ENCODE data around the gene SYNE2.
"Not testable (repeated sequence)": the region's sequence is repeated elsewhere in the genome, so short reads cannot be mapped to it uniquely, and the experiment has no call there.

Gene SYNE2

GRCh38 chr14:64201921-64202545, 349.2 kb downstream of the SYNE2 start:
- no peak for DNase-seq

- no peak for DNase-seq
These were observed 349.9 kb downstream of the SYNE2 start for GRCh38 chr14:64202716-64203115.

- DNase-seq: no peak
These were observed 350.7 kb downstream of the SYNE2 start for GRCh38 chr14:64203366-64204006.

DNA sequence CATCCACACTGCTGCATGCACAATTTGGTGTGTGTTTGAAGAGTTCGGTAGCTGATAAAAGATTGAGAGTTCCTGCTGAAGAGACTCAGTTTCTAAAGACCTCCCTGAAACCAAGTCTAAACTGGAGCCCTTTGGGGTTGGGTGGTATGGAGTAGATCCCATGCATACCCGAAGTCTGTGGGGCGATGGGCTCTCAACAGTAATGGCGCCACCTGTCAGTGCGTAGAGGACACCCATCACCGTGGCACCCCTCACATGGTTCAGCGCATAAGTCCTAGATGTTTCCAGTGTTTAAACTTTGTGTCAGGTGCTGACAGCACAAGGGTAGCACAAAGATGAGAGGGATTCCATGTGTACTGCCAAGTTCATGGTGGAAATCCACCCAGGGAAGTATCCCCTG, 355.5 kb downstream of the SYNE2 start:
- DNase-seq: no peak

DNA sequence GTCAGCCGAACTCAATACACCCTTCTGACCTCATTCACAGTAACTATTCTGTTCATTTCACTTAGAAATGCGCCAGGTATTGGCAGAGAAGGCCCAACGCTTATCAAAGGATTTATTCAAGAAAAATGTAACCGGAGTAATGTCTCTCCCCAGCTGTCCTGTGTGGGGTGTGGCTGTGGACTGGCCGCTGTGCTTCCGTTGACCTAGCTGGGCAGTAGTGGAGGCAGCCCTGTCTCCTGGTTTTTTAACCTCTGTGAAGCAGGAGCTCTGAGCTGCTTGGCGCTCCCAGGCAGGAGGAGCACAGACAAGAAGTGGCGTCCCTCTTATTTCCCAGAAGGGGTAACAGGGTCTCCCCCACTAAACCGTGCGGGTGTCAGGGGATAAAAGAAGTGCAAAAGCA, 356.2 kb downstream of the SYNE2 start:
- no peak for DNase-seq

DNA sequence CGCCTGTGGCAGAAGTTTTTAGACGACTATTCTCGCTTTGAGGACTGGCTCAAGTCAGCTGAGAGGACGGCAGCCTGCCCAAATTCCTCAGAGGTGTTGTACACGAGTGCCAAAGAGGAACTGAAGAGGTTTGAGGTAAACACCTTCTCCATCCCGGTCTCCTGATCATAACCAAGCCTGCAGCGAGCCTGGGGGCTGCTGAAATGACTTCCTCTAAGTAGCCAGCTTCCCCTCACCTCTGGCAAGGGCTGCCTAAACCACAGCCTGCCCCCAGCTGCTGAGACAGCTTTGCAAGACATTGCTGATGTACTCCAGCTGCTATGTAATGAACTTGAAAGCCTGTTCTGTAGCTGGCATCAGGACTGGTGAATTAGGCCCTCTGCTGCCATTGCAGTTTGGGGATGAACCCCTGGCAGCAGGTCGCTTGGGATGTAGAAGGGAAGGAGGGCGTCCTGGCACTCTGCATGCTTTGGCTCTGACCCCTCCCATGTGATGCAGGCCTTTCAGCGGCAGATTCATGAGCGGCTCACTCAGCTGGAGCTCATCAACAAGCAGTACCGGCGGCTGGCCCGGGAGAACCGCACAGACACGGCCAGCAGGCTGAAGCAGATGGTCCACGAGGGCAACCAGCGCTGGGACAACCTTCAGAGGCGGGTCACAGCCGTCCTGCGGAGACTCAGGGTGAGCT, 356.8 kb downstream of the SYNE2 start:
- DNase-seq: no peak

GRCh38 chr14:64210216-64210615, 357.4 kb downstream of the SYNE2 start:
- DNase-seq: no peak

GRCh38 chr14:64210912-64211311, 358.1 kb downstream of the SYNE2 start:
- not testable (repeated sequence) for DNase-seq

DNA sequence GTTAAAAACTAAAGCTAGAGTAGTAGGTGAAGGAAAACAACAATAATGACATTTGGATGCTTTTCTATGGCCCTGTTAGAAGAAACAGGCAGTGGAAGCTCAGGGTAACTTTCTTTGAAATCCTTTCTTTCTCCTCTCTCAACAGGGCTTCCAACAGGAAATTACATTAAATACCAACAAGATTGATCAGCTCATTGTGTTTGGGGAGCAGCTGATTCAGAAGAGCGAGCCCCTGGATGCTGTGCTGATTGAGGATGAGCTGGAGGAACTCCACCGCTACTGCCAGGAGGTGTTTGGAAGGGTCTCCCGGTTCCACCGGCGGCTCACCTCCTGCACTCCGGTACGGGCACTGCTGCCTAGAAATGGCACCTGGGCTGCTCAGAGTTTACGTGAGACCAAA, 359.9 kb downstream of the SYNE2 start:
- DNase-seq: no peak

DNA sequence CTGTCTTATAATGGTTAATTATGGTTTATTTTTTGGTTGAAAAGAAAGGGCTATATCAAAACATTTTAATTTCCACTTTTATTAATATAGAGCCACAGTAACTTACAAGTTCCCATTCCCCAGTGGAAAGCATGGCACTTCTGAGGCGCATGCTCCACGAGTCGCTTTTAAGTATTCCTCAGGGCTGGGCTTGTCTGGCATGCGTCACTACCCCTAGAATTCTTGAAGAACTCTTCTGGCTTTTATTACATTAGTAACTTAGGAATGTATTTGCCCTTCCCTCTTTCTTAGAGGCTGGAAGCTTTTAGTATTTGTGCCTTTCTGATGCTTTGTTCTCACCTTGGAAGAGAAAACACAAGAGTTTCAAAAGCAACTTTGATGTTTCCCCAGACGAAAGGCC, 360.3 kb downstream of the SYNE2 start:
- DNase-seq: no peak

DNA sequence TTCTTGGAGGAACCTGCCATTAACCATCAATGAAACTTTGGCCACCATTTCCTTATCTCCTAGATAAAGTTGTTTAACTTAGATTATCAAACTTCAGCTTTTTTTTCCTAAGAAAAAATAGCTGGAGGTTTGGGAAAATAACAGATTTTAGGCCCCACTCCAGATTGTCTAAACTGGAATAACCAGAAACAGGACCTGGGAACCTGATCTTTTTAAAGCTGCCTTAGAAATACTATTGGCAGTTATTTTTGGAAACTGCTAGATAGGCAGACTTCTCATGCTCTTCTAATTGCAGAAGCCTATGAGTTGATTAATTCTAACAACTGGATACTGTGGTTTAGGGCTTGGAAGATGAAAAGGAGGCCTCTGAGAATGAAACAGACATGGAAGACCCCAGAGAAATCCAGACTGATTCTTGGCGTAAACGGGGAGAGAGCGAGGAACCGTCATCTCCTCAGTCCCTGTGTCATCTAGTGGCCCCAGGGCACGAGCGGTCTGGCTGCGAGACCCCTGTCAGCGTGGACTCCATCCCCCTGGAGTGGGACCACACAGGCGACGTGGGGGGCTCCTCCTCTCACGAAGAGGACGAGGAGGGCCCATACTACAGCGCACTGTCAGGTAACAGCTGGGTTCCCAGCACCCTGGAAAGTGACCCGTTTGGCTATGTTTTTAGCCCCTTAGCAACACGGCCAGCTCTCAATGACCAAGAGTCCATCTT, 361.2 kb downstream of the SYNE2 start:
- DNase-seq: no peak

DNA sequence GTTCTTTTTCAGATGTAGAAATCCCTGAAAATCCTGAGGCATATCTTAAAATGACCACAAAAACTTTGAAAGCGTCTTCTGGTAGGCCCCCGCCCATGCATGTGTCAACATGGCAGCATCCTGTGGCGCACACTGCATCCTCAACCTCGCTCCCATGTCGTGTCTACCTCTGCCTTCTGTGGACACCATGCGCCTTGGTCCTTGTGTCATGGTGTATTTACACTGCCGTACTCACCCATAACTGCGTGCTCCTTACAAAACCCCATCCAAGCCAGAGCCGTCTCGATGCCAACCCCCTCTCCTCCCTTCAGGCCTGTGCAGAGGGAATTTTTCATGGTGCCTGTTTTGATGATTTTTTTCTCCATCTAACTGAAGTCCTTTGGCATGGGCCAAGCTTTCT, 362.5 kb downstream of the SYNE2 start:
- no peak for DNase-seq

GRCh38 chr14:64215978-64216377, 363.2 kb downstream of the SYNE2 start:
- DNase-seq: no peak

DNA sequence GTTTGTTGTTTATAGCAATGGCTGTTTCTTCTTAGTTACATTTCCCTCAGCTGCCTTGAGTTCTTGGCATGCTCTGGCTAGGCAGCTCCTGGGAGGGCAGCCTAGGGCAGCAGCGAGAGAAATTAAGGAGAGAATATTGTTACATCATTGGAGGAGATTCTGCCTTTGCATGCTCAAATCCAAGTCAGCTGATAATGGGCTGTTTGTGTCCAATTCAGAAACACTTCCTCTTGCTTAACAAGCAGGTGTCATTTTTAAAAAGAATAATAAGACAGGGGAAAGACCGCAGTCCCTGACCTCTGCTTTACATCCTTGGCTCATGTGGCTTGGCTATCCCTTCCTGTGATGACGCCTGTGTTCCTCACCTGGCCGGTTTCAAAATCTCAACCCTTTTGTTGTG, 364.5 kb downstream of the SYNE2 start:
- no peak for DNase-seq

- DNase-seq: no peak
These were observed 365.0 kb downstream of the SYNE2 start for GRCh38 chr14:64217834-64218233.

- DNase-seq: no peak
These were observed 365.8 kb downstream of the SYNE2 start for GRCh38 chr14:64218344-64219240.

DNA sequence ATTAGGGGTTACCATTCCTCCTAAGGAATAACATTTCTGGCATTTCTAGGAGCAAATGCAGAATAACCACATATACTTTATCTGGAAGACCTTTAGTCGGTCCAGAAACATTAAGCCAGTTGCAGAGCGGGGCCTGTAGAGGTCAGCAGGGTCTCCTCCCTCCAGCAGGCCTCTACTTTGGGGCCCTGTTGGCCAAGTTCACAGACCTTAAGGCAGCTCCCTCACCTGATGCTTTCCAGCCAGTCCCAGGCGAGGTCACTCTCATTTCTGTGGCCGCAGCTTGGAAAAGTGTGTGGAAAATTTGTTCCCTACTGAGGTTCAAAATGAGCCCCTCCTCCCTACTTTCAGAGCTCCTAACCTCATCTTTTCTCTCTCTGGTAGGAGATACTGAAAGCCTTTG, 367.3 kb downstream of the SYNE2 start:
- DNase-seq: no peak

- no peak for DNase-seq
These were observed 367.7 kb downstream of the SYNE2 start for GRCh38 chr14:64220466-64220865.

DNA sequence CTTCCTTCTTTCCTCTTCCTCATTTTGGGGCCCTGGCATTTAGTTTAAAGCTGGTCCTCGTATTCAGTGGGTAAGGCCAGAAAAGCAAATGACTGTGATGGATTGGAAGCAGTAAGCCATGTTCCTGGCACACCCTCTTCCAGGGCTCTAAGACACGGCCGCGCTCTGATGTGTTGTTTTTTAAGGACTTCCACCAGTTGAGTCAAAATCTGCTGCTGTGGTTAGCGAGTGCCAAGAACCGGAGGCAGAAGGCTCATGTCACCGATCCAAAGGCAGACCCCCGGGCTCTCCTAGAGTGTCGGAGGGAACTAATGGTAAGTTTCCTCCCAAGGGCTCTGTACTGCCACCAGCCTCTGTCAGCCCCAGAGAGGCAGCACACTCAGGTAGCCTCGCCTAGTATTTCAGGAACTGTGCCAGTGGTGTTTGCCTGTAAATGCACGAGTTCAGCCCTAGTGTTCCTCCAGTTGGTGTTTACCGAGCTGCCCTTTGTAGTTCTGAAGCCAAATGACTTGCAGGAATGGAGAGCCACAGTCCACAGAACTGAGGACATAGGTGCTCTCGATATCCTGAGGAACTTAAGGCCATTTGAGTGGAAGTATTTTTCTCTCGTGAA, 368.7 kb downstream of the SYNE2 start:
- DNase-seq: no peak

DNA sequence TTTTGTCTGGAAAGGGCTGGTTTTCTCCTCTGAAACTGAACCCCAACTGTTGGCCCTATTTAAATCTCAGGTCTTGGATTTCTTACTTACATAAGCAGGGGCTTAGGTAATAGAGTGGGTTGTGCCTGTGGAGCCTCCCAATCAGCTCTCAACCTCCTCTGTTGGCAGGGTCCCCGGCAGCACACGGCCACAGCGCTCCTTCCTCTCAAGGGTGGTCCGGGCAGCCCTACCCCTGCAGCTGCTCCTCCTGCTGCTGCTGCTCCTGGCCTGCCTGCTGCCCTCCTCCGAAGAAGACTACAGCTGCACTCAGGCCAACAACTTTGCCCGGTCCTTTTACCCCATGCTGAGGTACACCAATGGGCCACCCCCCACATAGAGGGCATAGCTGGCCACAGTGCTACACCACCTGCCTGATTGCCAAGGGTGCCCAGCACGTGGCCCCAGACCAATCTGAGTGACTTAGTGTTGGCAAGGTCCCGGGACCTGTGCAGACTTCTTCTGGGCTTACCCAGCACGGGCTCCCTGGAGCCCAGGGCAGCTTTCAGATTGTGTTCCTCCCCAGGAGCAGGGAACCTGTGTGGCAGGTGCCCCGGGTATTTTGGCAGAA, 372.4 kb downstream of the SYNE2 start:
- no peak for DNase-seq

- DNase-seq: no peak
These were observed 375.1 kb downstream of the SYNE2 start for GRCh38 chr14:64227856-64228255.

GRCh38 chr14:64229489-64229888, 376.7 kb downstream of the SYNE2 start:
- DNase-seq: no peak

All from CD4-positive, alpha-beta T cell treated with Interleukin-17A for 4 hours (primary cell).